Effector CD8-positive, alpha-beta T cell (primary cell): ENCODE results near the gene BANP.
"Not testable (repeated sequence)": the region's sequence is repeated elsewhere in the genome, so short reads cannot be mapped to it uniquely, and the experiment has no call there.

ENCODE experiments used
- DNase-seq: peaks from one replicate; lab custom pipeline; 2025; lab: John Stamatoyannopoulos, UW

Gene BANP

GRCh38 chr16:88028177-88028930 is 77.1 kb downstream of the BANP start:
- not testable (repeated sequence) for DNase-seq

- no peak for DNase-seq
Measured at GRCh38 chr16:88030498-88030897, 79.3 kb downstream of the BANP start.

GRCh38 chr16:88030961-88031360 is 79.7 kb downstream of the BANP start:
- DNase-seq, result not testable (repeated sequence)

GRCh38 chr16:88033003-88033740 is 81.9 kb downstream of the BANP start:
- not testable (repeated sequence) for DNase-seq

- DNase-seq, result no peak
Measured at GRCh38 chr16:88034770-88035169, 83.5 kb downstream of the BANP start.

- DNase-seq, result no peak
Measured at GRCh38 chr16:88035292-88035691, 84.1 kb downstream of the BANP start.

- not testable (repeated sequence) for DNase-seq
Measured at GRCh38 chr16:88035884-88036639, 84.8 kb downstream of the BANP start.

- not testable (repeated sequence) for DNase-seq
Measured at GRCh38 chr16:88036640-88036996, 85.4 kb downstream of the BANP start.

GRCh38 chr16:88037359-88037758 is 86.1 kb downstream of the BANP start:
- not testable (repeated sequence) for DNase-seq

GRCh38 chr16:88037876-88038525 is 86.8 kb downstream of the BANP start:
- DNase-seq, result not testable (repeated sequence)

GRCh38 chr16:88038526-88038908 is 87.3 kb downstream of the BANP start:
- DNase-seq, result not testable (repeated sequence)

- no peak for DNase-seq
Measured at GRCh38 chr16:88039591-88039990, 88.4 kb downstream of the BANP start.

- DNase-seq, result not testable (repeated sequence)
Measured at GRCh38 chr16:88040196-88040876, 89.1 kb downstream of the BANP start.

- DNase-seq, result not testable (repeated sequence)
Measured at GRCh38 chr16:88040877-88041244, 89.6 kb downstream of the BANP start.

GRCh38 chr16:88041506-88041905 is 90.3 kb downstream of the BANP start:
- not testable (repeated sequence) for DNase-seq

GRCh38 chr16:88041986-88042562 is 90.8 kb downstream of the BANP start:
- not testable (repeated sequence) for DNase-seq

- not testable (repeated sequence) for DNase-seq
Measured at GRCh38 chr16:88043208-88043910, 92.1 kb downstream of the BANP start.

GRCh38 chr16:88044121-88044581 is 92.9 kb downstream of the BANP start:
- DNase-seq, result not testable (repeated sequence)

GRCh38 chr16:88045361-88045760 is 94.1 kb downstream of the BANP start:
- DNase-seq, result not testable (repeated sequence)

- no peak for DNase-seq
Measured at GRCh38 chr16:88045820-88046303, 94.6 kb downstream of the BANP start.
